SH-SY5Y (cell line): ENCODE measurements around the gene KRT38.

ENCODE experiments used
- GATA2 ChIP-seq: IDR thresholded peaks from 2 replicates; pipeline ENCODE4 v1.6.1; 2011; ENCODE audit warnings: mild to moderate bottlenecking, low read depth, low read length
- GATA3 ChIP-seq: IDR thresholded peaks from 2 replicates; pipeline ENCODE4 v1.6.1; 2011; ENCODE audit warnings: low read depth, mild to moderate bottlenecking, low read length, moderate library complexity

DNA sequence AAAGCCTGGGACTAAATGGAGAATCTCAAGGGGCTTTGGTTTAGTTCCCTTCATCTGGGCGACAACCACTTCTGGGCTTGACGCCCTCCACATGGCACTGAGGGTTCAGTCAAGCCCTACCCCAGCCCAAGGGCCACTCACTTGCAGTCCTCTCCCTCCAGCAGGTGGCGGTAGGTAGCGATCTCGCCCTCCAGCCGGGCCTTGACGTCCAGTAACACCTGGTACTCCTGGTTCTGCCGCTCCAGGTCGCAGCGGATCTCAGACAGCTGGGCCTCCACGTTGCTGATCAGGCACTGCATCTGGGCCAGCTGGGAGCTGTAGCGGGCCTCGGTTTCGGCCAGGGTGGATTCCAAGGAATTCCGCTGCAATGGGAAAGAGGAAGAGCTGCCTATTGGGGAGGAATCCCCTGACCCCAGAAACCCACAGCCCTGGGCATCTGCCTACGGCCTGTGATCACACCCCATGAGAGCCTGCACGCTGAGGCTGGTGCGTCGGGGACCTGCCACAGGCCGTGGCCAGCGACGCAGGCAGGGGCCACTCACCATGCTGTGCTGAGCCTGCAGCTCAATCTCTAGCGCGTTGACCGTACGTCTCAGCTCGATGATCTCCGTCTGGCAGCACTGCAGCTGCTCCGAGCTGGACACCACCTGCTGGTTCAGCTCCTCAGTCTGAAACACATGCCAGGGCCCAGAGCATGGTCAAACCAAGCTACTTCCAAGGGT is 46.2 kb upstream of the KRT38 start:
- TF ChIP-seq GATA3, result no peak
- no peak for TF ChIP-seq GATA2
